ENCODE measurements around the gene KLHL24. TPM values are rescaled to one million over a fixed set of nuclear protein-coding genes. Genes with fewer than 3 reads are reported as not detected.
"Not testable (repeated sequence)": the region's sequence is repeated elsewhere in the genome, so short reads cannot be mapped to it uniquely, and the experiment has no call there.

Gene KLHL24
- total RNA-seq, 4 donors from 2014 or later, result 118 to 301 (median 222) TPM

- H3K27me3 ChIP-seq, result no peaks in the 10 kb centered on the region
- in situ Hi-C loops (cut with MboI; ENCODE audit: low sequenced_read_pairs in 4 of 4) (no loop called here), intact Hi-C loops (cut with DNase I; ENCODE audit: low total_unique reads) (no loop called here)
- no peaks in the 10 kb centered on the region for H3K36me3 ChIP-seq
- no peak for DNase-seq
- H3K4me3 ChIP-seq, result no peak overlapping the region
- ATAC-seq, result no peak
- H3K9me3 ChIP-seq, result no peaks in the 10 kb centered on the region
- no peaks in the 10 kb centered on the region for H3K4me1 ChIP-seq
- H3K27ac ChIP-seq, result no peak overlapping the region
- no peak for TF ChIP-seq CTCF (IDR thresholded peaks at IDR 0.05 in 4 of 5, conservative IDR thresholded peaks at IDR 0.05 in 1 of 5)
These were observed 43.4 kb upstream of the KLHL24 start for GRCh38 chr3:183591881-183592521.

GRCh38 chr3:183592821-183593220 is 42.6 kb upstream of the KLHL24 start:
- ATAC-seq (no peak), DNase-seq (no peak)
- H3K4me3 ChIP-seq, result no peak overlapping the region
- no peak for TF ChIP-seq POLR2A (IDR thresholded peaks at IDR 0.05)
- in situ Hi-C loops (cut with MboI; ENCODE audit: low sequenced_read_pairs in 4 of 4) (no loop called here), intact Hi-C loops (cut with DNase I; ENCODE audit: low total_unique reads) (no loop called here)
- H3K4me1 ChIP-seq, result no peaks in the 10 kb centered on the region
- H3K9me3 ChIP-seq, result no peaks in the 10 kb centered on the region
- H3K27ac ChIP-seq, result no peak overlapping the region
- no peaks in the 10 kb centered on the region for H3K36me3 ChIP-seq
- H3K27me3 ChIP-seq, result no peaks in the 10 kb centered on the region

- Histone ChIP-seq H3K27ac (no peak overlapping the region), H3K27me3 (no peaks in the 10 kb centered on the region), H3K9me3 (no peaks in the 10 kb centered on the region), H3K4me3 (no peak overlapping the region), H3K4me1 (no peaks in the 10 kb centered on the region), H3K36me3 (no peaks in the 10 kb centered on the region)
- ATAC-seq (no peak), DNase-seq (no peak)
- intact Hi-C loops (cut with DNase I; ENCODE audit: low total_unique reads) (no loop called here), in situ Hi-C loops (cut with MboI; ENCODE audit: low sequenced_read_pairs in 4 of 4) (no loop called here)
- TF ChIP-seq POLR2A (IDR thresholded peaks at IDR 0.05), result no peak
- TF ChIP-seq CTCF (IDR thresholded peaks at IDR 0.05 in 4 of 5, conservative IDR thresholded peaks at IDR 0.05 in 1 of 5), result no peak
These were observed 40.8 kb upstream of the KLHL24 start for GRCh38 chr3:183594636-183595035.

- Histone ChIP-seq H3K27ac (no peak overlapping the region), H3K36me3 (no peaks in the 10 kb centered on the region), H3K27me3 (no peaks in the 10 kb centered on the region), H3K4me1 (no peaks in the 10 kb centered on the region), H3K4me3 (no peak overlapping the region), H3K9me3 (no peaks in the 10 kb centered on the region)
- intact Hi-C loops (cut with DNase I; ENCODE audit: low total_unique reads) (no loop called here), in situ Hi-C loops (cut with MboI; ENCODE audit: low sequenced_read_pairs in 4 of 4) (no loop called here)
- ATAC-seq (no peak), DNase-seq (no peak)
- TF ChIP-seq POLR2A (IDR thresholded peaks at IDR 0.05), result no peak
- no peak for TF ChIP-seq CTCF (IDR thresholded peaks at IDR 0.05 in 4 of 5, conservative IDR thresholded peaks at IDR 0.05 in 1 of 5)
These were observed 37.5 kb upstream of the KLHL24 start for GRCh38 chr3:183597959-183598358.

- H3K4me3 ChIP-seq; ATAC-seq; intact Hi-C loops (cut with DNase I; ENCODE audit: low total_unique reads); DNase-seq; in situ Hi-C loops (cut with MboI; ENCODE audit: low sequenced_read_pairs in 4 of 4); H3K27ac ChIP-seq; H3K4me1 ChIP-seq; H3K36me3 ChIP-seq; H3K27me3 ChIP-seq; H3K9me3 ChIP-seq: not testable (repeated sequence)
These were observed 24.1 kb upstream of the KLHL24 start for GRCh38 chr3:183611326-183611725.
